ENCODE results near the gene ASB1. TPM values are rescaled to one million over a fixed set of nuclear protein-coding genes. Genes with fewer than 3 reads are reported as not detected.

Gene ASB1
- total and polyA plus RNA-seq, 2 of the 13 experiments (the other 11 are each of a cell fraction or from before 2014, with no cell fraction given), result 48.6 to 49.2 TPM

DNA sequence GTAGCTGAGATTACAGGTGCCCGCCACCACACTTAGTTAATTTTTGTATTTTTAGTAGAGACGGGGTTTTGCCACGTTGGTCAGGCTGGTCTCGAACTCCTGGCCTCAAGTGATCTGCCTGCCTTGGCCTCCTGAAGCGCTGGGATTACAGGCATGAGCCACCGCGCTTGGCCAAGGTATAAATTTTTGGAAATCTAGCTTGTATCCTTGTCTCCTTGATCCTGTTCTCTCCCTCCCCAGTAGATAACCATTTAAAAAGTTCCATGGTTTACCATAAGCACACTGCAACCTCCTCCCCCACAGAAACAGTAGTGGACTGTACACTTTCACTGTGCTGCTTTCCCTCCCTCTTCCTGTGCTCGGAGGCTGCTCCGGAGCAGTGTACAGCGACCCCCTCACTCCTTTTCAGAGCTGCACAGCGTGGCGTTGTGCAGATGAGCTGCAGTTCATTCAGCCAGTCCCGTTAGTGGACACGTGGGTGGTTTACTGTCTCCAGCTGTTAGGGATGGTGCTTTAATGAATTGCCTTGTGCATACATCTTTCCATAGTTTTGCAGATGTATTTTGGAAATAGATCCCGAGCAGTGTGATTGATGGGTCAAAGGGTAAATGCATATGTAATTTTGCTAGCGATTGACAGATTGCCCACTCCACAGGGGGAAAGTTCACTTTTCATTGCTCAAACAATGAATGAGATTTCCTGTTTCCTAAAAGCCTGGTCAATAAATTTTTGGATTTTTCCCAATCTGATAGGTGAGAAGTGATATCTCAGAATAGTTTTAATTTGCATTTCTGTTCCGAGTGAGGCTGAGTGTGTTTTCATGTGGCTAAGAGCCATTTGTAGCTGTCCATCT is 14.8 kb downstream of the ASB1 start:
- Histone ChIP-seq H3K27me3 (ENCODE audit: control insufficient read depth in 1 of 2, insufficient read depth in 2 of 2, low read length in 2 of 2) (no peaks in the 10 kb centered on the region), H3K9ac (ENCODE audit: insufficient read depth, low read depth, low read length) (peak overlapping the region; percentile 24), H3K79me2 (ENCODE audit: insufficient read depth, low read length) (peaks cover 71% of the 10 kb centered on the region), H2AFZ (ENCODE audit: low read length) (no peak overlapping the region), H3K4me2 (ENCODE audit: low read depth, low read length) (peak overlapping the region; percentile 82), H4K20me1 (ENCODE audit: insufficient read depth, low read length) (no peaks in the 10 kb centered on the region), H3K4me3 (replicated peaks in 1 of 3; ENCODE audit: insufficient read depth in 1 of 3, low read depth in 2 of 3, low read length in 3 of 3) (peak overlapping the region; percentile 16 to 52 (median 18); a peak in 4 of 6 replicates), H3K36me3 (replicated peaks in 1 of 2; ENCODE audit: control insufficient read depth in 1 of 2, insufficient read depth in 2 of 2, low read length in 2 of 2) (peaks cover 29 to 71% of the 10 kb centered on the region in 2 experiments), H3K27ac (ENCODE audit: extremely low read length, insufficient read depth, low read length) (peak overlapping the region; percentile 65), H3K4me1 (ENCODE audit: insufficient read depth, low read length) (peaks cover 41% of the 10 kb centered on the region), H3K9me3 (ENCODE audit: low read length) (no peaks in the 10 kb centered on the region)
- DNase-seq (ENCODE audit: low spot score), result peak; percentile 88
- intact Hi-C loops (cut with micrococcal nuclease; ENCODE audit: unreplicated experiment), result loop anchor here (1.0 to 10.0 kb wide), 3 partner anchors 8 to 377 kb away; partner anchors contain the start of gene SCLY
- in situ Hi-C loops (cut with HindIII; ENCODE audit: extremely low pct_ligation_motif_present, low pct_unique_long_range_greater_than_20kb), result no loop called here
- FAIRE-seq, result peak; percentile 85
- WGBS (ENCODE audit: low lambda C conversion rate), result 28% methylated on average over 17 of the region's 17 CpGs
- CTCF ChIA-PET (ENCODE audit: low intra/inter-chr PET ratio, low total read pairs), result no interaction called here
- POLR2A ChIA-PET, result interaction anchor here (1.0 to 1.4 kb wide), 7 partner anchors 8 to 71 kb away, joined by 3 to 7 read pairs (median 4); no protein-coding TSS in a partner anchor
- no TSS peak for BruUV-seq (replicated peaks)
- ATAC-seq, result peak; percentile 99
- TF ChIP-seq, protein P1, sequence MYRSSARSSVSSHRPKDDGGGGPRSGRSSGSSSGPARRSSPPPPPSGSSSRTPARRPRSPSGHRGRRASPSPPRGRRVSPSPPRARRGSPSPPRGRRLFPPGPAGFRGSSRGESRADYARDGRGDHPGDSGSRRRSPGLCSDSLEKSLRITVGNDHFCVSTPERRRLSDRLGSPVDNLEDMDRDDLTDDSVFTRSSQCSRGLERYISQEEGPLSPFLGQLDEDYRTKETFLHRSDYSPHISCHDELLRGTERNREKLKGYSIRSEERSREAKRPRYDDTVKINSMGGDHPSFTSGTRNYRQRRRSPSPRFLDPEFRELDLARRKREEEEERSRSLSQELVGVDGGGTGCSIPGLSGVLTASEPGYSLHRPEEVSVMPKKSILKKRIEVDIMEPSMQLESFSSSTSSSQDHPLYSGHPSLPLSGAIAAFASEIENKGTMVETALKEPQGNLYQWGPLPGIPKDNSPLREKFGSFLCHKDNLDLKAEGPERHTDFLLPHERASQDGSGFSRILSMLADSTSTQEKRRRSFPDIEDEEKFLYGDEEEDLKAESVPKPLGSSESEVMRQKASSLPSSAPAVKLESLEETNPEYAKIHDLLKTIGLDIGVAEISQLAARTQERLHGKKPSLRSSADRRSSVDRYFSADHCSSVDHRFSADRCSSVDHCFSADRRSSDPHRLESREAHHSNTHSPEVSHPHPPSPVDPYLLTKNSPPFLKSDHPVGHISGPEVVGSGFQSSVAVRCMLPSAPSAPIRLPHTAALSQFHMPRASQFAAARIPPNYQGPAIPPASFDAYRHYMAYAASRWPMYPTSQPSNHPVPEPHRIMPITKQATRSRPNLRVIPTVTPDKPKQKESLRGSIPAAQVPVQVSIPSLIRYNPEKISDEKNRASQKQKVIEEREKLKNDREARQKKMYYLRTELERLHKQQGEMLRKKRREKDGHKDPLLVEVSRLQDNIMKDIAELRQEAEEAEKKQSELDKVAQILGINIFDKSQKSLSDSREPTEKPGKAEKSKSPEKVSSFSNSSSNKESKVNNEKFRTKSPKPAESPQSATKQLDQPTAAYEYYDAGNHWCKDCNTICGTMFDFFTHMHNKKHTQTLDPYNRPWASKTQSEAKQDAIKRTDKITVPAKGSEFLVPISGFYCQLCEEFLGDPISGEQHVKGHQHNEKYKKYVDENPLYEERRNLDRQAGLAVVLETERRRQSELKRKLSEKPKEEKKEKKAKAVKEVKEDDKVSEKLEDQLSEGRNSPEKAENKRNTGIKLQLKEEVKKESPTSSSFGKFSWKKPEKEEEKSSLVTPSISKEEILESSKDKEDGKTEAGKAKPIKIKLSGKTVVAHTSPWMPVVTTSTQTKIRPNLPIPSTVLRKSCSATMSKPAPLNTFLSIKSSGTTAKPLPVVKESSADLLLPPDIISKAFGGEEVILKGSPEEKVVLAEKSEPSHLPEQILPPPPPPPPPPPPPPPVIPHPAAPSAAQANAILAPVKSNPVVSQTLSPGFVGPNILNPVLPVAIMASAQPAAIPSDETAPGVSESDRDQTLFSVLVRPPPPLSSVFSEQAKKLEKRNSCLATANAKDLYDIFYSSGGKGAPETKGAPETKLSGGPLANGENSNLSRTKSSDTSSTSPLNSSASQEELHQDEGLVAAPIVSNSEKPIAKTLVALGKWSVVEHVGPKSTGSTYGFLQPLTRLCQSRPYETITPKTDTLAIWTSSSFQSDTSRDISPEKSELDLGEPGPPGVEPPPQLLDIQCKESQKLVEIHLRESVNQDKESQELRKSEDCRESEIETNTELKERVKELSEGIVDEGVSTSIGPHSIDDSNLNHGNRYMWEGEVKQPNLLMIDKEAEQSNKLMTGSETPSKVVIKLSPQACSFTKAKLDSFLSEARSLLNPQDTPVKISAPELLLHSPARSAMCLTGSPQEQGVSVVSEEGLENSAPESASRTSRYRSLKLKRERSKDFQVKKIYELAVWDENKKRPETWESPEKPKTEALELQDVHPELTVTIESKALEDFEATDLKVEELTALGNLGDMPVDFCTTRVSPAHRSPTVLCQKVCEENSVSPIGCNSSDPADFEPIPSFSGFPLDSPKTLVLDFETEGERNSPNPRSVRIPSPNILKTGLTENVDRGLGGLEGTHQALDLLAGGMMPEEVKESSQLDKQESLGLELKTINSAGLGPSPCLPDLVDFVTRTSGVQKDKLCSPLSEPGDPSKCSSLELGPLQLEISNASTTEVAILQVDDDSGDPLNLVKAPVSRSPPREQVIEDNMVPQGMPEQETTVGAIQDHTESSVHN (CRISPR knock-in tag; IDR thresholded peaks at IDR 0.05), result 0 out of 2 replicates have a peak, but pooled peaks have one; percentile 57
- TF ChIP-seq CCDC6 (CRISPR knock-in tag; IDR thresholded peaks at IDR 0.05) (peak; percentile 44; the same call in 1 of the 2 replicates), HNF4A (CRISPR knock-in tag; IDR thresholded peaks at IDR 0.05) (peak; percentile 92), KLF9 (CRISPR knock-in tag; IDR thresholded peaks at IDR 0.05; ENCODE audit: low read depth) (peak; percentile 36; the same call in 1 of the 2 replicates), ATM (IDR thresholded peaks at IDR 0.05; ENCODE audit: borderline replicate concordance) (no peak), ZNF329 (CRISPR knock-in tag; IDR thresholded peaks at IDR 0.05; ENCODE audit: low read depth) (no peak), SRSF9 (IDR thresholded peaks at IDR 0.05; ENCODE audit: borderline replicate concordance, insufficient read depth, low read depth, low read length, poor library complexity, severe bottlenecking) (no peak), KDM6A (CRISPR knock-in tag; IDR thresholded peaks at IDR 0.05; ENCODE audit: low read depth) (peak; percentile 75), HDAC2 (CRISPR knock-in tag; IDR thresholded peaks at IDR 0.05) (peak; percentile 94), MIXL1 (CRISPR knock-in tag; IDR thresholded peaks at IDR 0.05) (peak; percentile 58; the same call in 1 of the 2 replicates)
- TF ChIP-seq, protein P2, sequence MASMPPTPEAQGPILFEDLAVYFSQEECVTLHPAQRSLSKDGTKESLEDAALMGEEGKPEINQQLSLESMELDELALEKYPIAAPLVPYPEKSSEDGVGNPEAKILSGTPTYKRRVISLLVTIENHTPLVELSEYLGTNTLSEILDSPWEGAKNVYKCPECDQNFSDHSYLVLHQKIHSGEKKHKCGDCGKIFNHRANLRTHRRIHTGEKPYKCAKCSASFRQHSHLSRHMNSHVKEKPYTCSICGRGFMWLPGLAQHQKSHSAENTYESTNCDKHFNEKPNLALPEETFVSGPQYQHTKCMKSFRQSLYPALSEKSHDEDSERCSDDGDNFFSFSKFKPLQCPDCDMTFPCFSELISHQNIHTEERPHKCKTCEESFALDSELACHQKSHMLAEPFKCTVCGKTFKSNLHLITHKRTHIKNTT (CRISPR knock-in tag; IDR thresholded peaks at IDR 0.05), result no peak
- TF ChIP-seq, protein P3, sequence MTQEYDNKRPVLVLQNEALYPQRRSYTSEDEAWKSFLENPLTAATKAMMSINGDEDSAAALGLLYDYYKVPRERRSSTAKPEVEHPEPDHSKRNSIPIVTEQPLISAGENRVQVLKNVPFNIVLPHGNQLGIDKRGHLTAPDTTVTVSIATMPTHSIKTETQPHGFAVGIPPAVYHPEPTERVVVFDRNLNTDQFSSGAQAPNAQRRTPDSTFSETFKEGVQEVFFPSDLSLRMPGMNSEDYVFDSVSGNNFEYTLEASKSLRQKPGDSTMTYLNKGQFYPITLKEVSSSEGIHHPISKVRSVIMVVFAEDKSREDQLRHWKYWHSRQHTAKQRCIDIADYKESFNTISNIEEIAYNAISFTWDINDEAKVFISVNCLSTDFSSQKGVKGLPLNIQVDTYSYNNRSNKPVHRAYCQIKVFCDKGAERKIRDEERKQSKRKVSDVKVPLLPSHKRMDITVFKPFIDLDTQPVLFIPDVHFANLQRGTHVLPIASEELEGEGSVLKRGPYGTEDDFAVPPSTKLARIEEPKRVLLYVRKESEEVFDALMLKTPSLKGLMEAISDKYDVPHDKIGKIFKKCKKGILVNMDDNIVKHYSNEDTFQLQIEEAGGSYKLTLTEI (CRISPR knock-in tag; conservative IDR thresholded peaks at IDR 0.05), result no peak

All from HepG2 (cell line).